Stomach (tissue), 4 donors: ENCODE measurements around the gene SPDYE6.
"Not testable (repeated sequence)": the region's sequence is repeated elsewhere in the genome, so short reads cannot be mapped to it uniquely, and the experiment has no call there.

Experiments
- CTCF ChIP-seq, 7 experiments: fragments of 450-650 bp in 4 of 7; fragments of 200-600 bp in 3 of 7; sonication (generic) in 3 of 7; IDR thresholded peaks; one replicate each; pipeline ENCODE4 v1.5.1; 2016 to 2019; ENCODE audit warnings: antibody characterized with exemption in 7 of 7, control low read depth in 2 of 7, mild to moderate bottlenecking in 1 of 7
- POLR2A ChIP-seq, 4 donors: fragments of 450-650 bp; IDR thresholded peaks; one replicate each; pipeline ENCODE4 v1.6.1; 2016; ENCODE audit warnings: antibody characterized with exemption in 4 of 4, control low read depth in 2 of 4, mild to moderate bottlenecking in 1 of 4, moderate library complexity in 1 of 4

DNA sequence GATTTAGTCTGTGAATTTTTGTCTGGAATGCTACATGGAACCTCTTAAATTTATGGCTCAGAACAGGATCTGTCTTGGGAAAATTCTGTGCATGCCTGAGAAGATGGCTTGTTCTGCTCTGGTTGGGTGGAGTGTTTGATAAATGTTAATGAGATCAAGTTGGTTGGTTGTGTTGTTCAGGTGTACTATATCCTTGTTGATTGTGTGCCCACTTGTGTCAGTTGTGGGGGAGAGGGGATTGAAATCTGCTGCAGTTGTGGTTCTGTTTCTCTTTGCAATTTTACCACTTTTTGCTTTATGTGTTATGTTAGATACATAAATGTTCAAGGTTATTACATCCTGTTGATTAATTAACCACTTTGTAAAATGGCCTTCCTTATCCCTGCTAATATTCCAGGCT is 13.8 kb upstream of the SPDYE6 start:
- not testable (repeated sequence) for TF ChIP-seq CTCF, POLR2A (IDR thresholded peaks at IDR 0.05)
